Effector memory CD4-positive, alpha-beta T cell (primary cell): ENCODE measurements around the gene NUBP1.

Experiments used
- DNase-seq, 3 donors: peaks; one replicate each; pipeline ENCODE4 v3.0.0-alpha.2; 2020
- H3K27ac ChIP-seq: 2 replicates; pipeline ENCODE4 v1.7.0; 2013; ENCODE audit warnings: mild to moderate bottlenecking, low read length, moderate library complexity; ENCODE audit not compliant: insufficient read depth, poor library complexity, severe bottlenecking
- H3K27me3 ChIP-seq: replicated peaks from 2 replicates; pipeline ENCODE4 v1.7.0; 2013; ENCODE audit warnings: mild to moderate bottlenecking, low read length; ENCODE audit not compliant: insufficient read depth, control insufficient read depth, poor library complexity, severe bottlenecking
- H3K36me3 ChIP-seq: 2 replicates; pipeline ENCODE4 v1.7.0; 2013; ENCODE audit warnings: mild to moderate bottlenecking, low read length, moderate library complexity; ENCODE audit not compliant: control insufficient read depth, insufficient read depth
- H3K4me1 ChIP-seq: 2 replicates; pipeline ENCODE4 v1.7.0; 2013; ENCODE audit warnings: low read length, mild to moderate bottlenecking; ENCODE audit not compliant: control insufficient read depth, insufficient read depth, poor library complexity, severe bottlenecking
- H3K4me3 ChIP-seq: 2 replicates; pipeline ENCODE4 v1.7.0; 2013; ENCODE audit warnings: low read length, low read depth, mild to moderate bottlenecking; ENCODE audit not compliant: insufficient read depth, poor library complexity, severe bottlenecking
- H3K9me3 ChIP-seq: 2 replicates; pipeline ENCODE4 v1.7.0; 2013; ENCODE audit warnings: mild to moderate bottlenecking, low read length, moderate library complexity; ENCODE audit not compliant: control insufficient read depth

Gene NUBP1

DNA sequence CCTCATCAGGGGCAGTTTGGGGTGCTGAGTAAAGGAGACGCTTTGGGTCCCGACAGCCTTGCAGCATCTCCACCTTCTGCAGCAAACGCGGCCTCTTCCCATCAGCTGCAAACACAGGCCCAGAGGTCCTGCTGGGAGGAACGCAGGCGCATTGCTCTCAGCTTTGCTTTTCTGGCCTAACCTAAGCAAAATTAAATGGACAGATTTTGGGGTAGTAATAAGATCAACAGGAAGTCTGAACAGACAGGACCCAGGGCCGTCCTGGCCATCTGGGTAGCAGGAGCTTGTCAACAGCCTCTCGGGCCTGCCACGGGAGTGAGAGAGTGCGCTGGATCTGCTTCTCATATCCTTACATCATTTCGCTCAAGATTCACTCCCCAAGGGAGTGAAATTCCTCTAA, 7.2 kb downstream of the NUBP1 start:
- H3K36me3 ChIP-seq = peaks cover 52% of the 10 kb centered on the region
- DNase-seq = no peak
- H3K27me3 ChIP-seq = no peaks in the 10 kb centered on the region
- no peaks in the 10 kb centered on the region for H3K4me1 ChIP-seq
- H3K27ac ChIP-seq = no peak overlapping the region
- H3K9me3 ChIP-seq = no peaks in the 10 kb centered on the region
- H3K4me3 ChIP-seq = no peak overlapping the region

GRCh38 chr16:10751291-10751697, 7.7 kb downstream of the NUBP1 start:
- H3K27me3 ChIP-seq = no peaks in the 10 kb centered on the region
- no peak overlapping the region for H3K4me3 ChIP-seq
- H3K9me3 ChIP-seq = no peaks in the 10 kb centered on the region
- H3K36me3 ChIP-seq = peaks cover 55% of the 10 kb centered on the region
- H3K27ac ChIP-seq = no peak overlapping the region
- no peak for DNase-seq
- H3K4me1 ChIP-seq = no peaks in the 10 kb centered on the region

DNA sequence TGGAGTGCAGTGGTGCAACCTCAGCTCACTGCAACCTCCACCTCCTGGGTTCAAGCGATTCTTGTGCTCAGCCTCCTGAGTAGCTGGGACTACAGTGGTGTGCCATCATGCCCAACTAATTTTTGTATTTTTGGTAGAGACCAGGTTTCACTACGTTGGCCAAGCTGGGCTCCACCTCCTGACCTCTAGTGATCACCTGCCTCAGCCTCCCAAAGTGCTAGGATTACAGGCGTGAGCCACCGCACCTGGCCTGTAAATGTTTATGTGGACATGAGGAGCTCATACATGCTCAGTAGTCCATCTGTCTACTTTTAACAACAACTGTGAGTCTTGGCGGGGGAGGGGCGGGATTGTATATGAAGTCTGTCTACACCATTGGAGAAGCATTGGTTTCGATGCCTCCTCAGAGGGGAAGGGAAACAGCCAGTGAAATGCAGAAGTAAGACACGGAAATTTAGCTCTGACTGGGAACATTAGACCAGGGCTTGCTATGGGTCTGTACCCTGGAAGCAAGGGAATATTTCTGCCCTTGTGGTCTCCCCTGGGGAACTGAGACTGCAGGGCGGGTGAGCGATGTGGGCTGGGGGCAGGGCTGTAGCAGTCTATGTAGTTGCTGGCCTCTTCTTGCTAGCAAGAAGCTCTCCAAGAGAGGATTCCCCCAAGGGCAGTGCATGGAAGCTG, 9.3 kb downstream of the NUBP1 start:
- H3K4me3 ChIP-seq = no peak overlapping the region
- peaks cover 64% of the 10 kb centered on the region for H3K36me3 ChIP-seq
- no peak for DNase-seq
- H3K9me3 ChIP-seq = no peaks in the 10 kb centered on the region
- no peak overlapping the region for H3K27ac ChIP-seq
- H3K27me3 ChIP-seq = no peaks in the 10 kb centered on the region
- no peaks in the 10 kb centered on the region for H3K4me1 ChIP-seq

DNA sequence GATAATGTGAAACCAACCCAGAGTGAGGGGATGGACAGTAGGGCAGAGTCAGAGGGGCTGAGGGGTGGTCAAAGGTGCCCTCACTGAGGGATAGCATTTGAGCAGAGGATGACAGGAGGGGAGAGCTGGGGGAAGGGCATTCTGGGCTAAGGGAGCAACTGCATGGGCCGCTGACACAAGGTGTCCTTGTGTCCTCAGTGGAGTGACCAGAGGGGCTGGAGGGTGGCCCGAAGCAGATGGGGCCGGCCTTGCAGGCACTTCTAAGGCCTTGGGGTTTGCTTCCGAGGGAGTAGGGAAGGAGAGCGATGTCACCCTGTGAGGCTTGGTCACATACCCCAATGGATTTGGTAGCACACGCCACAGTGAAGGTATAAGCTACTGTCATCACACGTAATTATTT, 10.0 kb downstream of the NUBP1 start:
- Histone ChIP-seq H3K27ac (no peak overlapping the region), H3K36me3 (peaks cover 65% of the 10 kb centered on the region), H3K4me3 (no peak overlapping the region), H3K9me3 (no peaks in the 10 kb centered on the region), H3K27me3 (no peaks in the 10 kb centered on the region), H3K4me1 (no peaks in the 10 kb centered on the region)
- DNase-seq = no peak

GRCh38 chr16:10754941-10755340, 11.3 kb downstream of the NUBP1 start:
- no peak overlapping the region for H3K4me3 ChIP-seq
- no peaks in the 10 kb centered on the region for H3K9me3 ChIP-seq
- peaks cover 68% of the 10 kb centered on the region for H3K36me3 ChIP-seq
- H3K4me1 ChIP-seq = no peaks in the 10 kb centered on the region
- no peak for DNase-seq
- no peaks in the 10 kb centered on the region for H3K27me3 ChIP-seq
- H3K27ac ChIP-seq = no peak overlapping the region

DNA sequence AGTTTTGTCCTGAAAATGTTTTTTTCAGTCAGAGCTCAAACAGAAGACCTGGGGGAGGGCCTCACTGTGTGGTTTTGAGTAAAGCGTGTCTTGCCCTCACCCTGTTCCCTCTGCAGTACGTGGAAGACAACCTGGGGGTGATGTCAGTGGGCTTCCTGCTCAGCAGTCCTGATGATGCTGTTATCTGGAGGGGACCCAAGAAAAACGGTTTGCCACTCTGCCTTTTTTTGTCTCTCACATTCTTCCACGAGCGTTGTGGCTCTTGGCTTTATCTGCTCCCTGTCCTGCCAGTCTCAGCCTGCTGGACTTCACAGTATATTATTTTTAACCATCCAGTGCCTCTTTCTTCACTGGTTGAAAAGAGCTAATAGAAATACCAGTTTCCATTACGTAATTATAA, 12.9 kb downstream of the NUBP1 start:
- H3K27ac ChIP-seq = no peak overlapping the region
- H3K4me1 ChIP-seq = no peaks in the 10 kb centered on the region
- peaks cover 79% of the 10 kb centered on the region for H3K36me3 ChIP-seq
- no peak overlapping the region for H3K4me3 ChIP-seq
- no peaks in the 10 kb centered on the region for H3K27me3 ChIP-seq
- no peaks in the 10 kb centered on the region for H3K9me3 ChIP-seq
- DNase-seq = no peak

- Histone ChIP-seq H3K27me3 (no peaks in the 10 kb centered on the region), H3K4me3 (no peak overlapping the region), H3K36me3 (peaks cover 73% of the 10 kb centered on the region), H3K4me1 (no peaks in the 10 kb centered on the region), H3K9me3 (no peaks in the 10 kb centered on the region), H3K27ac (no peak overlapping the region)
- DNase-seq = no peak
Measured at GRCh38 chr16:10760858-10761257, 17.2 kb downstream of the NUBP1 start.

DNA sequence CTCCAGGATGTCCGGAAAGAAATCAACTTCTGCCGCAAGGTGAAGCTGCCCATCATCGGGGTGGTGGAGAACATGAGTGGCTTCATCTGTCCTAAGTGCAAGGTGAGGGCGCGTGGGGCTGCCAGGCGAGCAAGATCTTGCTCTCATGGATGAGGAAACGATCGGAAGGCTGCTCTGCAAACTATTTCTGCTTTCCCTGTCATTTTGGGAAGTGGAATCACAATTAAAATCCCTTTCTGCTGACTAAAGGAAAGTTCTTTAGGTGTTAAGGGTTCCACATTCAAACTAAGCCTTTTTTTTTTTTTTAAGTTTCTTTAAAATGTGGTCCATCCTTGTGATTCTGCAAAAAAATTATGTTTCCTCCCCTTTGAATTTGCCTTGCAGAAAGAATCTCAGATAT, 17.7 kb downstream of the NUBP1 start:
- DNase-seq = no peak
- H3K4me1 ChIP-seq = no peaks in the 10 kb centered on the region

GRCh38 chr16:10762336-10763016, 18.8 kb downstream of the NUBP1 start:
- no peaks in the 10 kb centered on the region for H3K9me3 ChIP-seq
- H3K4me3 ChIP-seq = no peak overlapping the region
- no peaks in the 10 kb centered on the region for H3K4me1 ChIP-seq
- H3K36me3 ChIP-seq = peaks cover 71% of the 10 kb centered on the region
- H3K27ac ChIP-seq = no peak overlapping the region
- no peaks in the 10 kb centered on the region for H3K27me3 ChIP-seq
- no peak for DNase-seq

More for the DNA sequence above, 17.7 kb downstream of the NUBP1 start:
- no peaks in the 10 kb centered on the region for H3K27me3 ChIP-seq
- no peaks in the 10 kb centered on the region for H3K9me3 ChIP-seq
- peaks cover 74% of the 10 kb centered on the region for H3K36me3 ChIP-seq
- no peak overlapping the region for H3K4me3 ChIP-seq
- no peak overlapping the region for H3K27ac ChIP-seq

- Histone ChIP-seq H3K36me3 (peaks cover 61% of the 10 kb centered on the region), H3K27me3 (no peaks in the 10 kb centered on the region), H3K27ac (no peak overlapping the region), H3K9me3 (no peaks in the 10 kb centered on the region), H3K4me1 (no peaks in the 10 kb centered on the region), H3K4me3 (no peak overlapping the region)
- no peak for DNase-seq
Measured at GRCh38 chr16:10763456-10763855, 19.8 kb downstream of the NUBP1 start.
